Endometrial microvascular endothelial cells (primary cell): ENCODE measurements around the gene SGSM1. TPM values are rescaled to one million over a fixed set of nuclear protein-coding genes. Genes with fewer than 3 reads are reported as not detected.
"Not testable (repeated sequence)": the region's sequence is repeated elsewhere in the genome, so short reads cannot be mapped to it uniquely, and the experiment has no call there.

ENCODE experiments used
- in situ Hi-C: cut with HindIII; loops from 2 replicates; pipeline ENCODE4 v1.10.0; 2017; ENCODE audit warnings: low sequenced_read_pairs, low pct_unique_long_range_greater_than_20kb; ENCODE audit errors: inconsistent ontology term
- total RNA-seq: library from RNA; depleted of rRNA; stranded (reverse); fragments of >200 nt; gene quantifications from one replicate; pipeline ENCODE4 v1.2.3, GENCODE V29; 2015; ENCODE audit errors: inconsistent ontology term

The SGSM1 gene
- total RNA-seq, 1 donor from 2014 or later = not detected

- in situ Hi-C loops = no loop called here
These were observed 25.7 kb downstream of the SGSM1 start for GRCh38 chr22:24831687-24832086.

GRCh38 chr22:24833881-24834495 is 28.0 kb downstream of the SGSM1 start:
- in situ Hi-C loops = no loop called here

- in situ Hi-C loops = no loop called here
These were observed 29.0 kb downstream of the SGSM1 start for GRCh38 chr22:24834845-24835570.

DNA sequence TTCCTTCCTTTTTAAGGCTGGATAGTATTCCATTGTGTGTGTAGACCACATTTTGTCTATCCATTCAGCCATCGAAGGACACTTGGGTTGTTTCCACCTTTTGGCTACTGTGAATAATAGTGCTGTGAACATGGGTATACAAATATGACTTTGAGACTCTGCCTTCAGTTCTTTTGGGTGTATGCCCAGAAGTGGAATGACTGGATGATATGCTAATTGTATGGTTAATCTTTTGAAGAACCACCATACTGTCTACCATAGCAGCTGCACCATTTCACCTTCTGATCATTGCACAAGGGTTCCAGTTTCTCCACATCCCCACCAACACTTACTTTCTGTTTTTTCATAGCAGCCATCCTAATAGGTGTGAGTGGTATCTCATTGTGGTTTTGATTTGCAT is 30.3 kb downstream of the SGSM1 start:
- in situ Hi-C loops = no loop called here

DNA sequence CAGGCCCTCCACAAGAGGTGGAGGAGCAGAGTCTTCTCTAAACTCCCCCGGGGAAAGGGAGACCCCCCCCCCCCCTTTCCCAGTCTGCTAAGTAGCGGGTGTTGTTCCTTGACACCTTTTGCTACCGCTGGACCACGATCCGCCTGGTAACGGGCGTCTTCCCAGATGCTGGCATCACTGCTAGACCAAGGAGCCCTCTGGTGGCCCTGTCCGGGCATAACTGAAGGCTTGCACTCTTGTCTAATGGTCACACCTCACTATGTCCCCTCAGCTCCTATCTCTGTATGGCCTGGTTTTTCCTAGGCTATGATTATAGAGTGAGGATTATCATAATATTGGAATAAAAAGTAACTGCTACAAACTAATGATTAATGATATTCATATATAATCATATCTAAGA is 31.5 kb downstream of the SGSM1 start:
- in situ Hi-C loops = not testable (repeated sequence)

DNA sequence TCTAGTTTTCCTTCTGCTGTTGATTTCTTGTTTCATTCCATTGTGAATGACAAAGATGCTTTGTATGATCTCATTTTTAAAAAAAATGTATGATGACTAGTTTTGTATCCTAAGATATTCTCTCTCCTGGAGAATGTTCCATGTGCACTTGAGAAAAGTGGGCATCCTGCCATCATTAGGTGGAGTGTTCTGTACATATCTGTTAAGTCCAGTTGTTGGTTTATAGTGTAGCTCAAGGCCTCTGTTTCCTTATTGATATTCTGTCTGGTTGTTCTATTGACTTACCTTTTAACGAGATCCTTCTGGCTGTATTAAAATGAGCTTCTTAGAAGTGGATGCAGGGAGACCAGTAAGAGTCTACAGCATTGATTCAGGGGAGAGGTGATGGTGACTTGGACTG is 35.2 kb downstream of the SGSM1 start:
- in situ Hi-C loops = no loop called here

- in situ Hi-C loops = no loop called here
These were observed 37.0 kb downstream of the SGSM1 start for GRCh38 chr22:24843048-24843447.

DNA sequence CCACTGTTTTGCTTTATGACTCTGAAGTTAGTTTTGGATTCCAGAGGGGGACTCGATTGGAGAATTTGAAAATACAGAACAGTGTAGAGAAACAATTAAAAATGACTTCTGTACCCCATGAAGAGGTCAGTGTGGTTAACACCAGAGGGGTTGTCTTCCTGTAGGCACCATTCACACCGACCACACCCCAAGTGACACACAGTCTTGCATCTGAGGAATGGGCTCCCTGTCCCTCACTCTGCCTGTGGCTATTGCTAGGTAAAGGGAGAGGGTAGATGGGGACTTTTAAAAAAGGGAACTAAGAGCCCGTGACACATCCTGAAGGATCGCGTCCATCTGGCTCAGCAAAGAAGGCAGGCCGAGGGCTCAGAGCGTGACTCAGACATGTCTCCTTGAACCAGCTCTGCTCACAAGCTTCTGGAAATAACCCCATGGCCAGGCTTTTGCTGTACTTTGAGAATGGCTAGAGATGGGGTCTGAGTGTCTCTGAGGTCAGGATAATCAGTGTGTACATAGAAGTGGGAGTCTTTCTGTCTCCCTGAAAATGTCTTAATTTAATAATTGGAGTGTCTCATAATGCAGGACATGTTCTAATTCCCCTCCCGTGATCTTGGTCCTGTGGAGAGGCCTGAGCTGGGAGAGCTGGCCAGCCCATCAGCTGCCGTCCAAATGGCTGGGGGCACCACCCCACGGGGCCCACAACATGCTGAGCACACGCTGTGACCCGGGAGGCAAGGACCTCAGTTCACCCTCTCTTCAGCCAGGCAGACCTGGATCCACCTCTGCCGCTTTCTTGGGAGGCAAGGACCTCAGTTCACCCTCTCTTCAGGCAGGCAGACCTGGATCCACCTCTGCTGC is 39.3 kb downstream of the SGSM1 start:
- in situ Hi-C loops = no loop called here

- in situ Hi-C loops = no loop called here
These were observed 41.5 kb downstream of the SGSM1 start for GRCh38 chr22:24847490-24847889.

GRCh38 chr22:24848559-24849168 is 42.7 kb downstream of the SGSM1 start:
- in situ Hi-C loops = no loop called here

DNA sequence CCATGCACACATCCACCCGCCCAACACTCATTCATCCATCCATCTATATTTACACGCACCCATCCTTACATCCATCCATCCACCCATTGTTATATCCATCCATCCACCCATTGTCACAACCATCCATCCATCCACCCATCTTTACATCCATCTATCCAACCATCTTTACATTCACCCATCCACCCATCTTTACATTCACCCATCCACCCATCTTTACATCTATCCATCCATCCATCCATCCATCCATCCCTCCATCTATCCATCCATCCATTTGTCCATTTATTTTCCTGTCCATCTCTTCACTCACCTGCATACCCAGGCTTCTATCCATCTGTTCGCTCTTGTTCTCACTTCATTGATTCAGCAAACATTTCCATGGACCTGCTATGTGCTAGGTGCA is 49.8 kb downstream of the SGSM1 start:
- in situ Hi-C loops = no loop called here

GRCh38 chr22:24857576-24857975 is 51.6 kb downstream of the SGSM1 start:
- in situ Hi-C loops = no loop called here

DNA sequence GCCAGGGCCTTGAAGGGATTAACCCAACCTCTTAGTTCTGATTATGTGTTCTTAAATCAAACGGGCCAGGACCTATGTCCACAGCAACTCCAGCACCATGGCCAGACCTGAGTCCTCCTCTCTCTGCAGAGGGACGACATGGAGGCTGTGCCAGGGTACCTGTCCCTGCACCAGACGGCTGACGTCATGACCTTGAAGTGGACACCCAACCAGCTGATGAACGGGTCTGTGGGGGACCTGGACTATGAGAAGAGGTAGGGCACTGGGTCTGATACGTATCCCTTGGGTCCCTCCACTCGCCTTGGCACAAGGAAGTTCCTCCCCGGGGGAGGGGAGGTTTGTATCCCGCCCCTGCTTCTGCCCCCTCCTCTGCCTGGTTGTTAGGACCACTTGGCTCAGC is 53.6 kb downstream of the SGSM1 start:
- in situ Hi-C loops = no loop called here

GRCh38 chr22:24865508-24865907 is 59.5 kb downstream of the SGSM1 start:
- in situ Hi-C loops = no loop called here

DNA sequence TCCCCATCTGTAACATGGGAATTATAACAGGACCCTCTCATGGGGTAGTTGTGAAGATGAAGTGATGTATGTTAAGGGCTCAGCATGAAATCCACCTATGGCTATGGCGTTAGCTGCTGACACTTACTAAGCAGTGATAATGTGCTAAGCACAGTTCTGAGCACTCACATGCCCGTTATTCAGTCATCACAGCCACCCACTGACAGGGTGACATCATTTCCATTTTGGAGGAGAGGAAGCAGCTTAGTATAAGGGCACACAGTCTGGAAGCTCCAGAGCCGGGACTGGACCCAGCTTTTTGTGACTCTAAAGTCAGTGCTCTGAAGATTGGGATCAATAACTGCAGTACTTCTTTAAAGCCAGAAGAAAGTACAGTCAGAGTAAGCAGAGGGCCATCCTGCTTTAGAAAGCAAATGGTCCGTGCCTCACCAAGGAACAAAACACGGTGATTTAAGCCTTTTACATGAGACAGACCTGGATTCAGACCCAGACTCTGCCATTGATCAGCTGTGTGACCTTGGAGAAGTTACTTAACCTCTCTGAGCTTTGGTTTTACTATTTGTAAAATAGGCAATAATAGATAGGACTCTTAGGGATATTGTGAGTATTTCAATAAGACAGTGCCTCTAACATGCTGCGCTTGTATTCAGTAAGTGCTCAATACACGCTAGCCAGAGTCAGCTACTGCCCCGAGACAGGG is 61.5 kb downstream of the SGSM1 start:
- in situ Hi-C loops = no loop called here

DNA sequence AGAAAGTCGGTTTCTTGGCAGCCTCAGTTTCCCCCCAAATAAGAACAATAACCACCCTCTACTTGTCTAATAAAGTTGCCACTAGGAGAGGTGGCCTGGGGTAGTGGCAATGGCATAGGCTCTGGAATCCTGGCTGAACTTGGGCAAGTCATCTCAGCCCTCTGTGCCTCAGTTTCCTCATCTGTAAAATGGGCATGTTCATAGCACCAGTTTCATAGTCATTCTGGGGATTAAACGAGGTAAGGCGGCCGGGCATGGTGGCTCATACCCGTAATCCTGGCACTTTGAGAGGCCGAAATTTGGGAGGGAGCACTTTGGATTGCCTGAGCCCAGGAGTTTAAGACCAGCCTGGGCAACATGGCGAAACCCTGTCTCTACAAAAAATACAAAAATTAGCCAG is 63.0 kb downstream of the SGSM1 start:
- in situ Hi-C loops = no loop called here

DNA sequence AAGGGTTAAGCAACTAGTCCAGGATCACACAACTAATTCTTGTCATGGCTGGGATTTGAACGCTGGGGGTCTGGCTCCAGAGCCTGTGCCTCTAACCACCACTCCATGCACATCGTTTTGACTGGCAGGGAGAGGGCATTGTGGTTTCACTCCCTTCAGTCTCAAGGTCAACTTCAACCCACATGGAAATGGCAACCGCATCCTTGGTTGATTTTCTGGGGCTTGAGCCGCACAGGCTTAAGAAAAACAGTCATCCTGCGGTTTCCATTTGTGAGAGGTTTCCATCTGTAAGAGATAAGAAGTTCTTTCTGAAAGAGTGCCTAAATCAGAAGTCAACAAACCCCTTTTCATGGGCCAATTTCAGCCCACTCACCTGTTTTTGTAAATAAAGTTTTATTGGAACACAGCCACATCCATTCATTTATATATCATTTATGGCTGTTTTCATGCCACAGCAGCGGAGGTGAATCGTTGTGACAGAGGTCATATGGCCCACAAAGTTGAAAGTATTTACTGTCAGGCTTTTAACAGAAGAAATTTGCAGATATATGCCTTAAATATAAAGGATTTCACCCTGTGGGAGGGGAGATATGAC is 65.7 kb downstream of the SGSM1 start:
- in situ Hi-C loops = no loop called here

DNA sequence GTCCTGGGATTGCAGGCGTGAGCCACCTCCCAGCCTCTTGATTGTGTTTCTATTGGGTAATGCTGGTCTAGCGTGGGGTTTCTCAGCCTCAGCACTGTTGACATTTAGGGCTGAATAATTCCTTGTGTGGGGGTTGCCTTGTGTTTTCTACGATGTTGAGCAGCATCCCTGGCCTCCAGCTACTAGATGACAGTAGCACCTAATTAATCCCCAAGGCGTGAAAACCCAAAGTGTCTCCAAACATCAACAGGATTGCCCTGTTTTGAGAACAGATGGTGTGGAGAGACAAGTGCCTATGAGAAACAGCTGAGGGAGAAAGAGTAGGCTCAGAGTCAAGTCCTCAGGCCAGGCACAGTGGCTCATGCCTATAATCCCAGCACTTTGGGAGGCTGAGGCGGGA is 67.2 kb downstream of the SGSM1 start:
- in situ Hi-C loops = no loop called here
